C4-2B (cell line): ENCODE data around the gene KAT8.

Experiments used
- CTCF ChIP-seq: fragments of 450-650 bp; conservative IDR thresholded peaks from 2 replicates; pipeline ENCODE4 v1.5.1; 2017; ENCODE audit warnings: mild to moderate bottlenecking
- ZFX ChIP-seq: fragments of 450-650 bp; IDR thresholded peaks from 2 replicates; pipeline ENCODE4 v1.6.1; 2017

GRCh38 chr16:31085873-31086628 lies 31.4 kb upstream of the KAT8 start:
- TF ChIP-seq CTCF (no peak), ZFX (no peak)
